Stimulated activated naive B cell treated with anti-CD40 and anti-IgM and Interleukin-4, amounts not matched to agents 10 μg/mL and 1 μg/mL and 100 μg/mL, for 72 hours (primary cell): ENCODE measurements around the gene PILRB.
A peak's percentile ranks its signal among the peaks of the same experiment; 100 is the strongest.
"Not testable (repeated sequence)": the region's sequence is repeated elsewhere in the genome, so short reads cannot be mapped to it uniquely, and the experiment has no call there.

Experiments
- ATAC-seq, 2 donors: fragments of 150-1000 bp; cut with Tn5 transposase; replicated peaks; 2 replicates each; pipeline ENCODE4 v1.10.0; 2021; ENCODE audit warnings: moderate library complexity in 1 of 2
- DNase-seq: peaks from one replicate; pipeline ENCODE4 v3.0.0; 2021
- H3K27ac Mint-ChIP-seq: one replicate; pipeline ENCODE4 v1.8.0; 2022; ENCODE audit warnings: mild to moderate bottlenecking, mixed read lengths
- H3K27me3 Mint-ChIP-seq, 2 donors: one replicate each; pipeline ENCODE4 v1.8.0; 2022; ENCODE audit warnings: mixed read lengths in 2 of 2
- H3K36me3 Mint-ChIP-seq, 2 donors: one replicate each; pipeline ENCODE4 v1.8.0; 2022; ENCODE audit warnings: mixed read lengths in 2 of 2, mild to moderate bottlenecking in 1 of 2
- H3K4me1 Mint-ChIP-seq, 2 donors: one replicate each; pipeline ENCODE4 v1.8.0; 2022; ENCODE audit warnings: mixed read lengths in 2 of 2, mild to moderate bottlenecking in 1 of 2
- H3K4me3 Mint-ChIP-seq, 2 donors: one replicate each; pipeline ENCODE4 v1.8.0; 2022; ENCODE audit warnings: mild to moderate bottlenecking in 2 of 2, mixed read lengths in 2 of 2, moderate library complexity in 1 of 2
- H3K9me3 Mint-ChIP-seq, 2 donors: one replicate each; pipeline ENCODE4 v1.8.0; 2022; ENCODE audit warnings: mixed read lengths in 2 of 2, mild to moderate bottlenecking in 1 of 2

Gene PILRB

DNA sequence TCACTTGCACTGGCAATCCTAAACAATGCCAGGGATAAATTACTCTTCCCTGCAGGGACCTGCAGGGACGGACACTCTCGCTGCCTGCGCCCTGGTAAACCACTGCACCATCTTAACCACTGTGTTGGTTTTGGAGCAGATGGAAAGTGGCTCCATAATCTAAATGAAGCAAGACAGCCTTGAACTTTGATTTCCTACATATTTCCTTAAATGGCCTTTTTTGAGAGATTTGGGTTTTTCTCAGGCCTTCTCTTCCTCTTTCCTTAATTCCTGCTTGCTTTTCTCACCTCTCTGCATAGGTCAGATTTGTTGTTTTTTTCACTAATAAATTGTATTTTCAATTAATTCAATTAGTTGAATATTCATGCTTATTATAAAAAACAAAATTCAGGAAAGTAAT is 18.1 kb downstream of the PILRB start:
- no peak for DNase-seq
- Mint-ChIP-seq H3K36me3 (no peaks in the 10 kb centered on the region), H3K27ac (no peak overlapping the region), H3K9me3 (no peaks in the 10 kb centered on the region), H3K4me3 (no peak overlapping the region), H3K27me3 (no peaks in the 10 kb centered on the region), H3K4me1 (peaks cover 25 to 47% of the 10 kb centered on the region in 2 donors)
- ATAC-seq = no peak

DNA sequence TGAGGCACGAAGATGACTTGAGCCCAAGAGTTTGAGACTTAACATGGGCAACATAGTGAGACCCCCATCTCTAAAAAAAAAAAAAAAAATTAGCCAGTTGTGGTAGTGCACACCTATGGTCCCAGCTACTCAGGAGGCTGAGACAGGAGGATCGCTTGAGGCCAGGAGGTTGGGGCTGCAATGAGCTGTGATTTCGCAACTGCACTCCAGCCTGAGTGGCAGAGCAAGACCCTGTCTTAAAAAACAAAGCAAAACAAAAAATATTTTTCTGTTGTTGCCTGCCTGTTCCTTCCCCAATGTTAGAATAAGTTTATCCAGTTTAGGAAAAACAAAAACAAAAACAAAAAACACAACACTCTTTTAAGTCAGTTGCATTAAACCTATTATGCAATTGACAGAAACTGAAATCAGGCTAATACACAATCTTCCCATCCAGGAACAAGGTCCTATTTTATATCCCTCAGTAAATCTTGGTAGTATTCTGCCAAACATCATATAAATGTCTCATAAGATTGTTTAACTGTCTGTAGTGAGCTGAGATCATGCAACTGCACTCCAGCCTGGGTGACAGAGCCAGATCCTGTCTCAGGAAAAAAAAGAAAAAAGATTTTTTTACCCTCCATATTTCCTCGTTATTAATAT is 20.3 kb downstream of the PILRB start:
- Mint-ChIP-seq H3K36me3 (peaks cover 0 to 1% of the 10 kb centered on the region in 2 donors), H3K4me3 (no peak overlapping the region), H3K4me1 (peaks cover 22 to 33% of the 10 kb centered on the region in 2 donors), H3K9me3 (no peaks in the 10 kb centered on the region), H3K27ac (no peak overlapping the region), H3K27me3 (no peaks in the 10 kb centered on the region)
- ATAC-seq (no peak), DNase-seq (no peak)

DNA sequence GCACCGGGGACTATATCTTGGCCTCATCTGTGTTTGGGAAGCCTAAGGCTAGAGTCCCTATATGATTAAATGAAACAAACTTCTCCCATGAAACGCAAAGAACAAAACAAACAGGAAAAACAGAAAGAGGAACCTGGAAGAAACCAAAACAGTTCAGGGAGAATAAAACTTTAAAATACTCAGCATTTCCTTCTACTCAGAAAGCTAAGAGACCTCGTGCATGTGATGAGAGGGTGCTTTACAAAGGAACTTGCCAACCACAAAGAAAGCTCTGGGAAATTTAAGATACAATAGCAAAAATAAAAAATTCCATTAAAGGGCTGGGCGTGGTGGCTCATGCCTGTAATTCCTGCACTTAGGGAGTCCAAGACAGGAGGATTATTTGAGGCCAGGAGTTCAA is 22.3 kb downstream of the PILRB start:
- Mint-ChIP-seq H3K4me3 (no peak overlapping the region), H3K9me3 (no peaks in the 10 kb centered on the region), H3K36me3 (peaks cover 0 to 1% of the 10 kb centered on the region in 2 donors), H3K27ac (no peak overlapping the region), H3K27me3 (no peaks in the 10 kb centered on the region), H3K4me1 (peaks cover 13 to 20% of the 10 kb centered on the region in 2 donors)
- no peak for DNase-seq
- ATAC-seq = no peak

DNA sequence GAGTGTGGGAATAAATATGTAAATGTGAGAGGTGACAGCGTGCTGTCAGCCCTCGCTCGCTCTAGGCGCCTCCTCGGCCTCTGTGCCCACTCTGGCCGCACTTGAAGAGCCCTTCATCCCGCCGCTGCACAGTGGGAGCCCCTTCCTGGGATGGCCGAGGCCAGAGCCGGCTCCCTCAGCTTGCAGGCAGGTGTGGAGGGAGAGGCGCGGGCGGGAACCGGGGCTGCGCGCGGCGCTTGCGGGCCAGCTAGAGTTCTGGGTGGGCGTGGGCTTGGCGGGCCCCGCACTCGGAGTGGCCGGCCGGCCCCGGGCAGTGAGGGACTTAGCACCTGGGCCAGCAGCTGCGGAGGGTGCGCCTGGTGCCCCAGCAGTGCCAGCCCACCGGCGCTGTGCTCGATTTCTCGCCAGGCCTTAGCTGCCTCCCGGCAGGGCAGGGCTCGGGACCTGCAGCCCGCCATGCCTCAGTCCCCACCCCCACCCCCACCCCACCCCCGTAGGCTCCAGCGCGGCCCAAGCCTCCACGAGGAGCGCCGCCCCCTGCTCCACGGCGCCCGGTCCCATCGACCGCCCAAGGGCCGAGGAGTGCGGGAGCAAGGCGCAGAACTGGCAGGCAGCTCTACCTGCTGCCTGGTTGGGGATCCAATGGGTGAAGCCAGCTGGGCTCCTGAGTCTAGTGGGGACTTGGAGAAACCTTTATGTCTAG is 23.8 kb downstream of the PILRB start:
- not testable (repeated sequence) for DNase-seq, H3K27ac Mint-ChIP-seq, H3K27me3 Mint-ChIP-seq, H3K36me3 Mint-ChIP-seq, H3K9me3 Mint-ChIP-seq, H3K4me3 Mint-ChIP-seq, ATAC-seq
- peaks cover 13 to 20% of the 10 kb centered on the region in 2 donors for H3K4me1 Mint-ChIP-seq

DNA sequence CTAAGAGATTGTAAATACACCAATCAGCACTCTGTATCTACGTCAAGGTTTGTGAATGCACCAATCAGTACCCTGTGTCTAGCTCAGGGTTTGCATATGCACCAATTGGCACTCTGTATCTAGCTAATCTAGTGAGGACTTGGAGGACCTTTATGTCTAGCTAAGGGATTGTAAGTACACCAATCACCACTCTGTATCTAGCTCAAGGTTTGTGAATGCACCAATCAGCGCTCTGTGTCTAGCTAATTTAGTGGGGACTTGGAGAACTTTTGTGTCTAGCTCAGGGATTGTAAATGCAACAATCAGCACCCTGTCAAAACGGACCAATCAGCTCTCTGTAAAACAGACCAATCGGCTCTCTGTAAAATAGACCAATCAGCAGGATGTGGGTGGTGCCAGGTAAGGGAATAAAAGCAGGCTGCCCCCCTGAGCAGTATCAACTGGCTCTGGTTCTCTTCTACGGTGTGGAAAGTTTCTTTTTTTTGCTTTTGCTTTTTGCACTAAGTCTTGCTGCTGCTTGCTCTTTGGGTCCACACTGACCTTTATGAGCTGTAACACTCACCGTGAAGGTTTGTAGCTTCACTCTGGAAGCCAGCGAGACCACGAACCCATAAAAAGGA is 24.4 kb downstream of the PILRB start:
- not testable (repeated sequence) for H3K27ac Mint-ChIP-seq, DNase-seq, H3K4me3 Mint-ChIP-seq, H3K9me3 Mint-ChIP-seq, H3K36me3 Mint-ChIP-seq, H3K27me3 Mint-ChIP-seq
- peak in 1 of 2 donors; percentile 29 for ATAC-seq
- H3K4me1 Mint-ChIP-seq = peaks cover 13 to 20% of the 10 kb centered on the region in 2 donors

DNA sequence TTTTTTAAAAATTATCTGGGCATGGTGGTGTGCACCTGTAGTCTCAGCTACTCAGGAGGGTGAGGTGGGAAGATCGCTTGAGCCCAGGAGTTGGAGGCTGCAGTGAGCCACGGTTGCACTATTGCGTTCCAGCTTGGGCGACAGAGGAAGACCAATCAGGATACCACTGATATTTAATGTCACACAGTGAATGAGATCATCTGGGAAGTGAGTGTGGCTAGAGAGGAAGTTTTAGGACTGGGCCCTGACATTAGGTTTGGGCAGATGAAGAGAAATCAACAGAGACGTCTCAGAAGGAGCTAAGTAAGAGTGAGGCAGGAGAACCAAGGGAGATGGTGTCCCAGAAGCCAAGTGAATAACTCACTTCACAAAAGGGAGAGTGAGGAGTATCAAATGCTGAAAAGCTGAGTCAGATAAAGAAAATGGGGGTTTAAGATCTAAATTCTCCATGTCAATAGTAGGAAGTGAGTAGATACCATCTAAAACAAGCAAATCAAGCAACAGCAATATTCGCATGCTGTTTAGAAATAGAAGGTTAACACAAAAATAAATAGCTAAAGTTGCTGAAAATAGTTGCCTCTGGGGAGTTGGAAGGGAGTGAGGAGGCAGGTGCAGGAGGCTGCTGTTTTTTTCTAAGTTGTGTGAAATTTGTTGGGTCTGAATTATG is 26.8 kb downstream of the PILRB start:
- DNase-seq (no peak), ATAC-seq (peak; percentile 25 to 34)
- Mint-ChIP-seq H3K36me3 (peaks cover 0 to 2% of the 10 kb centered on the region in 2 donors), H3K27ac (no peak overlapping the region), H3K4me3 (no peak overlapping the region), H3K9me3 (no peaks in the 10 kb centered on the region), H3K27me3 (no peaks in the 10 kb centered on the region), H3K4me1 (peaks cover 13 to 20% of the 10 kb centered on the region in 2 donors)

DNA sequence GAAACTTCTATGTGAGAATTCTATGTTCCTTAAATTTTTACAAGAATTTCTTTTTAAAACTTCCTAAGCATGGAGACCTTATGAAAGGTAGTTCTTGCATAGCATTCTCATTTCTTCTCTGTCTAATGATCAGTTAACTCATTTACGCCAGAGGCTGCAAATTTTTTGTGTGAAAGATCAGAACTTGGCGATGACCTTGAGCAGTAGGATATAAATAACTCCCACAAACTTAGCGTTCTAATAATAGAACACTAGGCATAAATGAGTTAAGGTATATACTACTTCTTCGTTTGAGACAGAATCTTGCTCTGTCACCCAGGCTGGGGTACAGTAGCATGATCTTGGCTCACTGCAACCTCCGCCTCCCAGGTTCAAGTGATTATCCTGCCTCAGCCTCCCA is 29.0 kb downstream of the PILRB start:
- Mint-ChIP-seq H3K9me3 (no peaks in the 10 kb centered on the region), H3K4me1 (peaks cover 17 to 19% of the 10 kb centered on the region in 2 donors), H3K36me3 (peaks cover 2 to 4% of the 10 kb centered on the region in 2 donors), H3K27me3 (peaks cover 0 to 6% of the 10 kb centered on the region in 2 donors), H3K4me3 (no peak overlapping the region), H3K27ac (no peak overlapping the region)
- no peak for ATAC-seq
- DNase-seq = no peak

DNA sequence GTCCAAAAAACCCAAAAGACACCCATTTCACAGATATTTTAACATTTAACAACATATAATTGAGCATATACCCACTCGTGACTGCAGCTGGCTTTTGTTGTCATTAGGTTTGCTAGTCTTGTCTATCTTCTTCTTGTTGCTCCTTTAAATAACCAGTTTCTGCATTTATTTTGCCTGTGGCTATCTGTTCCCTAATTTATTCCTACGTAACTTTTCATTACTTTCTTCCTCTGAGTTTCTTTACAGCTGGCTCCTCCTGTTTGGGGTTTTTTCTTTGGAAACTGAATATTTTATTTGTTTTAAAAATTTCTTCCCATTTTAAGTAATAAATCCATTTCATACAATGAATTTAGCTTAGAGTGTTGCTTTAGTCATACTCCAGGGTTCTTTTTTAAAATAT is 29.8 kb downstream of the PILRB start:
- H3K9me3 Mint-ChIP-seq = no peaks in the 10 kb centered on the region
- H3K4me1 Mint-ChIP-seq = peaks cover 20 to 25% of the 10 kb centered on the region in 2 donors
- H3K4me3 Mint-ChIP-seq = no peak overlapping the region
- H3K27me3 Mint-ChIP-seq = peaks cover 0 to 6% of the 10 kb centered on the region in 2 donors
- ATAC-seq (no peak), DNase-seq (no peak)
- H3K36me3 Mint-ChIP-seq = peaks cover 2 to 4% of the 10 kb centered on the region in 2 donors
- no peak overlapping the region for H3K27ac Mint-ChIP-seq

DNA sequence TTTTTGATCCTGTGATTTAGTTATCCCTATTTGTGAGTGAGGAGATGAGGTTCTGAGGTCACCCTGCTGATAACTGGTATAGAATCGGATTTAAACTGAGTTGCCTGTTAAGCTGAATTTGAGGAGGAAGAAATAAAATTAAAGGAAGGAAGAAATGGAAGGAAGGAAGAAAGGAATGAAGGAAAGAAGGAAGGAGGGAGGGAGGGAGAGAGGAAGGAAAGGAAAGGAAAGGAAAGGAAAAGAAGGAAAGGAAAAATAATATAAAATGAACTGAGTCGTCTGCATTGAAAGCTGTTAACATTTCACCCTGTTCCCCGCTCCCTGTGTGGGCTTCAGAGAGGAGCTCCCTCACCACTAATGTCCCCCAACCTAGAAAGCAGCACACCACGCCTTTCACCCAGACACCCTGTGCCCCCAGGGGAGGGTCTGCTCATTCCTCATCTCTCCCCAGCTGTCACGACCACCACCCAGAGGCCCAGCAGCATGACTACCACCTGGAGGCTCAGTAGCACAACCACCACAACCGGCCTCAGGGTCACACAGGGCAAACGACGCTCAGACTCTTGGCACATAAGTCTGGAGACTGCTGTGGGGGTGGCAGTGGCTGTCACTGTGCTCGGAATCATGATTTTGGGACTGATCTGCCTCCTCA is 31.6 kb downstream of the PILRB start:
- DNase-seq (no peak), ATAC-seq (no peak)
- Mint-ChIP-seq H3K9me3 (no peaks in the 10 kb centered on the region), H3K4me3 (no peak overlapping the region), H3K36me3 (peaks cover 1 to 4% of the 10 kb centered on the region in 2 donors), H3K4me1 (peaks cover 23 to 33% of the 10 kb centered on the region in 2 donors), H3K27me3 (peaks cover 0 to 6% of the 10 kb centered on the region in 2 donors), H3K27ac (no peak overlapping the region)

DNA sequence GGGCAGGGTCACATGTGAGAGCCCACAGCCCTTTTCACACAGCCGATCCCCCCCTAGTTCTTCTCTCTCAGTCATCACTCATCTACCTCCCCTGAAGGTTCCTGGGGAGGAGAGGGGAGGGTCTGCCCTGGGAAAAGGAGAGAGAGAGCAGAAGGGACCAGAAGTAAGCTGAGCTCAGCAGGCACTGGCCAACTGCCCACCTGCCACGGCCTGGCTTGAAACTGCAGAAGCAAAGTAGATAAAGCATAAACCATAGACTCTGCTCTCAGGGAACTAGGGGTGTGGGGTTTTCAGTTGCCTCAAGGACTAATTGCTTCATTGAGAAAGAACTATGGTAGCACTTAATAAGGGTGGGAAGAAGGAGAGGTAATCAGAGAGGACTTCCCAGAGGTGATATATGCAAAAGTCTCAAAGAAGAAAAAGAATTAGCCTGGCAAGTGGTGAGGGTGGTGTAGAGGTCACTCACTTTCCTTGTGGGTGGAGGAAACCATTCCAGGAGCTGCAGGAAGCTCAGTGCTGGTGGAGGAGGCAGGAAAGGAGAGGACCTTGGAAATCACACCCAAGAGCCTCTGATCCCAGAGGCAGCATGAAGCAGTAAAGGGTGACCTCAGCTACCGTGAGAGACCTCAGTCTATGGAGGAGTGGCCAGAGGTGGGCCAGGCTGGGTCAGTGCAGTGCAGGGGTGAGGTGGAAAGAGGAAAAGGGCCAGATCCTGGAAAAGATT is 32.5 kb downstream of the PILRB start:
- Mint-ChIP-seq H3K27me3 (peaks cover 0 to 6% of the 10 kb centered on the region in 2 donors), H3K36me3 (peaks cover 1 to 4% of the 10 kb centered on the region in 2 donors), H3K27ac (no peak overlapping the region), H3K4me3 (no peak overlapping the region), H3K9me3 (no peaks in the 10 kb centered on the region), H3K4me1 (peaks cover 19 to 31% of the 10 kb centered on the region in 2 donors)
- DNase-seq (no peak), ATAC-seq (no peak)

DNA sequence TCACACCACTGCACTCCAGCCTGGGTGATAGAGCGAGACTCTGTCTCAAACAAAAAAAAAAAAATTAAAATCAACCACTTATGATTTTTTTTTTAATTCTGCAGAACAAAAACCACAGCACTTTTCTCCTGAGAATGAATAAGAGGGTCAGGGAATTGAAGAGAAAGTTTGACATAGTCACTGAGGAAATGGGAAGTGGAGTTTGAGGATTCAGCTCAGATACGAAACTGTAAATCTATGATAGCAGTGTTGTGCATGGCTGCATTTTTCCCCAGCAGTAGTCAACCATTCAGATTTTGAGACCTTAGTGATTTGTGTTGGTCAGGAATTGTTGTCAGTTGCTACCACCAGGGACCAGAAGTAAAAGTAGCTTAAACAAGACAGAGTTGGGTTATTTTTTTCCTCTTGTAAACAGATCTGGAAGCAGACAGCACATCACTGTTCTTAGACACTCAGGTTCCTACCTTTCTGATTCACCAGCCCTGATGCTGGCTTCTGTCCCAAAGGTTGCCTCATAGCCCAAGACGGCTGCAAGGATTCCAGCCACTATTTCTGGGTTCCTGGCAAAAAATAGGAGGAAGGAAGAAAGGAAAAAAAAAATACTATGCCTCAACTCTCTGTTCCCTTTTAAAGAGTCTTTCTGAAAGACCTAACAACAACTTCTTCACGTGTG is 35.5 kb downstream of the PILRB start:
- Mint-ChIP-seq H3K4me1 (peaks cover 35 to 57% of the 10 kb centered on the region in 2 donors), H3K27ac (no peak overlapping the region), H3K4me3 (no peak overlapping the region), H3K27me3 (peaks cover 0 to 6% of the 10 kb centered on the region in 2 donors), H3K9me3 (no peaks in the 10 kb centered on the region), H3K36me3 (peaks cover 1 to 4% of the 10 kb centered on the region in 2 donors)
- DNase-seq (no peak), ATAC-seq (peak; percentile 43 to 56)

DNA sequence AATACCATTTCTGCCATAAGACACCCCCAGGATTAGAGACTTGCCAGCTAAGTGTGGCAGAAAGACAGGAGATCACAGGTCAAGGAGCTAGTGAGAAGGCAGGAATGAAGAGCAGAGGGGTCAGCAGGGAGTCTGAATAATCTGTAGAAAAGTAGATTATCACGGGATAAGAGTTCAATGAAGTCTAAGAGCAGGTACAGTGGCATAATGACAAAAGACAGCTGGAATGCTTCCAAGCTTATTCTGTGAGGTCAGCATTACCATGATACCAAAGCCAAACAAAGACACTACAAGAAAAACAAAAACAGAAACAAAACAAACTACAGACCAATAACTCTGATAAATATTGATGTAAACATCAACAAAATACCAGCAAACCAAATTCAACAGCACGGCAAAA is 36.2 kb downstream of the PILRB start:
- Mint-ChIP-seq H3K4me1 (peaks cover 39 to 60% of the 10 kb centered on the region in 2 donors), H3K27ac (no peak overlapping the region), H3K9me3 (no peaks in the 10 kb centered on the region), H3K36me3 (peaks cover 1 to 4% of the 10 kb centered on the region in 2 donors), H3K27me3 (peaks cover 0 to 6% of the 10 kb centered on the region in 2 donors), H3K4me3 (no peak overlapping the region)
- DNase-seq (no peak), ATAC-seq (no peak)

DNA sequence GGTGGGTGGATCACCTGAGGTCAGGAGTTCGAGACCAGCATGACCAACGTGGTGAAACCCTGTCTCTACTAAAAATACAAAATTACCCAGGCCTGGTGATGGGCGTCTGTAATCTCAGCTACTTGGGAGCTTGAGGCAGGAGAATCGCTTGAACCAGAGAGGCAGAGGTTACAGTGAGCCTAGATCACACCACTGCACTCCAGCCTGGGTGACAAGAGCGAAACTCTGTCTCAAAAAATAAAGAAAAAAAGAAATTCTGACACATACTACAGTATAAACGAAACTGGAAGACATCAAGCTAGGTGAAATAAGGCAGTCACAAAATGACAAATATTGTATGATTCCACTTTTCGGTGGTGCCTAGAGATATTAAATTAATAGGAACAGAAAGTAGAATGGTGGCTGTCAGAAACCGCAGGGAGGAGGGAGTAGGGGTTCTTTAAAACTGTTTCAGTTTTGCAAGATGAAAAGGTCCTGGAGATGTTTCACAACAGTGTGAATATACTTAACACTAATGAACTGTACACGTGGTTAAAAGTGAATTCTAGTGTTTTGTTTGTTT is 38.6 kb downstream of the PILRB start:
- peak; percentile 91 to 92 for ATAC-seq
- Mint-ChIP-seq H3K27me3 (no peaks in the 10 kb centered on the region), H3K27ac (peak overlapping the region; percentile 83), H3K4me3 (peak overlapping the region; percentile 58 to 67), H3K36me3 (peaks cover 2 to 11% of the 10 kb centered on the region in 2 donors), H3K9me3 (no peaks in the 10 kb centered on the region), H3K4me1 (peaks cover 42 to 60% of the 10 kb centered on the region in 2 donors)
- DNase-seq = peak; percentile 56
